Pancreas (tissue), 10 donors: Measurements from ENCODE around the gene MREG. TPM values are rescaled to one million over a fixed set of nuclear protein-coding genes. Genes with fewer than 3 reads are reported as not detected.

Experiments
- ATAC-seq, 4 donors: fragments of 200-7000 bp; cut with Tn5 transposase; one replicate each; pipeline versions ENCODE4 v1.8.0 to v1.9.1; 2020; ENCODE audit warnings: mild to moderate bottlenecking in 4 of 4, moderate library complexity in 4 of 4
- DNase-seq, 6 donors: peaks; one replicate each; pipeline ENCODE4 v3.0.0-alpha.2; 2020
- FAIRE-seq: peaks from 2 replicates; lab custom pipeline; 2012; peaks lifted over from hg19 to GRCh38; lab: Jason Lieb, UNC
- H3K27ac ChIP-seq, 4 donors: fragments of 200-600 bp; sonication (generic); 1 replicate in 3 of 4; 2 replicates in 1 of 4; pipeline versions ENCODE4 v1.5.0 to v1.8.0; 2020
- H3K27me3 ChIP-seq, 4 donors: fragments of 200-600 bp; one replicate each; pipeline ENCODE4 v1.8.0; 2021
- H3K36me3 ChIP-seq, 3 donors: fragments of 200-600 bp; sonication (generic) in 1 of 3; one replicate each; pipeline versions ENCODE4 v1.5.0 to v1.8.0; 2020 to 2021
- H3K4me1 ChIP-seq, 3 donors: fragments of 200-600 bp; one replicate each; pipeline ENCODE4 v1.8.0; 2021
- H3K4me3 ChIP-seq, 4 donors: fragments of 200-600 bp; sonication (generic) in 2 of 4; one replicate each; pipeline versions ENCODE4 v1.5.0 to v1.8.0; 2020 to 2021
- H3K9me3 ChIP-seq, 4 donors: fragments of 200-600 bp; one replicate each; pipeline ENCODE4 v1.8.0; 2021
- WGBS, 2 donors: extraction: QIAGEN DNeasy Blood & Tissue Kit; methylation state at CpG; one replicate each; pipeline ENCODE4 v1.1.7; 2013; 5-methylcytosine and 5-hydroxymethylcytosine counted together
- intact Hi-C, 3 donors: fragments of 100-400 bp; cut with DNase I; formaldehyde crosslinking; loops; one replicate each; pipeline versions ENCODE4 v1.11.1 to v1.14.2; 2022
- polyA plus RNA-seq, 2 donors: library from polyadenylated mRNA; stranded (reverse); fragments of 200-250 nt; gene quantifications; one replicate each; pipeline ENCODE4 v1.2.3, GENCODE V29; 2013
- total RNA-seq, 6 donors: library from RNA; stranded (reverse); fragmentation: NEBNext Ultra II Directional in 4 of 6; extraction: Animal tissue kit (Norgen Biotek cat#: 25700) in 4 of 6; gene quantifications; one replicate each; pipeline versions ENCODE4 v1.2.1 to v1.2.4, GENCODE V29; 2021 to 2023
- TF ChIP-seq, protein P1 (sequence below), 4 donors: fragments of 200-600 bp; sonication (generic) in 3 of 4; IDR thresholded peaks; one replicate each; pipeline versions ENCODE4 v1.5.0 to v1.8.0; 2021; ENCODE audit warnings: antibody characterized with exemption in 4 of 4
- donor health status: healthy with polysubstance abuse.
- donor health status: DM: no; HTN: no; CAD: no; lungs with moderate emphysema.
- donor health status: DM: no; HTN: no; CAD: no.
- donor health status: control.
- donor health status: control.
- donor health status: Bipolar disorder and iron deficiency.
- donor health status: DM: yes; HTN: yes; CAD: no.
- donor health status: DM: no; HTN: no; CAD: no.
- donor health status: DM: no; HTN: no; CAD: no.
- donor health status: DM: yes; HTN: yes; CAD: no.

The MREG gene
- total and polyA plus RNA-seq, 8 donors = 1.2 to 4.8 (median 2.3) TPM

DNA sequence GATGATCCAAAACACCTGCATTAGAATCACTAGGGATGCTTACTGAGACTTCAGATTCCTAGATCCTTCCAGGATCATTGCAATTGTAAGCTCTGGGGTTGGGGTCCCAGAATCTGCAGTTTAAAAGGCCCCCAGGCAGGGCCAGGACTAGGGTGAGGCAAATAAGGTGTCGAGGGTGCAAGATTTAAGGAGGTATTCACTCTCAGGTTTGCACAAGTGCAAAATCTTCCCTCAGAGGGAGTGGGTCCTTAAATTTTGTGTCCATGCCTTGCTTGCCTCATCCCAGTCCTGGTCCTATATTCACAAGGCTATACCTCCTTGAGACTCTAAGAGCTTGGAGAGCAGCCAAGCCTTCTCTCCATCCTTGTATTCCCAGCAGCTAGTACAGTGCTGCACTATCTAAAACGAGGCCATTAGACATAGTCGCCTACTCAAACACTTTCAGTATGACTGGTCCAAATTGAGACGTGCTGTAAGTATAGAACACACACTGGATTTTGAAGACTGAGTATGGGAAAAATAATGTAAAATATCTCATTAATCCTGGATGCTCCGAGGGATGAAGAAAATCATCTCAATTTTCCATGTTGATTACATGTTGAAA, 31.6 kb upstream of the MREG start:
- no peaks in the 10 kb centered on the region for H3K4me1 ChIP-seq
- no peaks in the 10 kb centered on the region for H3K9me3 ChIP-seq
- FAIRE-seq (no peak), ATAC-seq (no peak), DNase-seq (no peak)
- H3K27me3 ChIP-seq = no peaks in the 10 kb centered on the region
- TF ChIP-seq, protein P1, sequence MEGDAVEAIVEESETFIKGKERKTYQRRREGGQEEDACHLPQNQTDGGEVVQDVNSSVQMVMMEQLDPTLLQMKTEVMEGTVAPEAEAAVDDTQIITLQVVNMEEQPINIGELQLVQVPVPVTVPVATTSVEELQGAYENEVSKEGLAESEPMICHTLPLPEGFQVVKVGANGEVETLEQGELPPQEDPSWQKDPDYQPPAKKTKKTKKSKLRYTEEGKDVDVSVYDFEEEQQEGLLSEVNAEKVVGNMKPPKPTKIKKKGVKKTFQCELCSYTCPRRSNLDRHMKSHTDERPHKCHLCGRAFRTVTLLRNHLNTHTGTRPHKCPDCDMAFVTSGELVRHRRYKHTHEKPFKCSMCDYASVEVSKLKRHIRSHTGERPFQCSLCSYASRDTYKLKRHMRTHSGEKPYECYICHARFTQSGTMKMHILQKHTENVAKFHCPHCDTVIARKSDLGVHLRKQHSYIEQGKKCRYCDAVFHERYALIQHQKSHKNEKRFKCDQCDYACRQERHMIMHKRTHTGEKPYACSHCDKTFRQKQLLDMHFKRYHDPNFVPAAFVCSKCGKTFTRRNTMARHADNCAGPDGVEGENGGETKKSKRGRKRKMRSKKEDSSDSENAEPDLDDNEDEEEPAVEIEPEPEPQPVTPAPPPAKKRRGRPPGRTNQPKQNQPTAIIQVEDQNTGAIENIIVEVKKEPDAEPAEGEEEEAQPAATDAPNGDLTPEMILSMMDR (IDR thresholded peaks at IDR 0.05) = no peak
- no peak overlapping the region for H3K4me3 ChIP-seq
- H3K36me3 ChIP-seq = peaks cover 0 to 6% (median 0%) of the 10 kb centered on the region in 3 donors
- 70 to 72% methylated on average over 5 of the region's 5 CpGs for WGBS, 2 donors
- intact Hi-C loops = no loop called here
- no peak overlapping the region for H3K27ac ChIP-seq

GRCh38 chr2:216043949-216044348, 30.6 kb upstream of the MREG start:
- Histone ChIP-seq H3K27ac (no peak overlapping the region), H3K9me3 (no peaks in the 10 kb centered on the region), H3K27me3 (no peaks in the 10 kb centered on the region), H3K4me3 (no peak overlapping the region), H3K4me1 (no peaks in the 10 kb centered on the region), H3K36me3 (peaks cover 0 to 6% (median 0%) of the 10 kb centered on the region in 3 donors)
- intact Hi-C loops = no loop called here
- TF ChIP-seq, protein P1 (IDR thresholded peaks at IDR 0.05) = no peak
- ATAC-seq (no peak), FAIRE-seq (no peak), DNase-seq (no peak)
- 91 to 97% methylated on average over 5 of the region's 5 CpGs for WGBS, 2 donors

GRCh38 chr2:216041438-216041837, 28.1 kb upstream of the MREG start:
- no peak overlapping the region for H3K27ac ChIP-seq
- H3K36me3 ChIP-seq = no peaks in the 10 kb centered on the region
- WGBS, 2 donors = 86 to 89% methylated on average over 2 of the region's 2 CpGs
- TF ChIP-seq, protein P1 (IDR thresholded peaks at IDR 0.05) = no peak
- DNase-seq (no peak), ATAC-seq (no peak), FAIRE-seq (no peak)
- no peaks in the 10 kb centered on the region for H3K4me1 ChIP-seq
- intact Hi-C loops = no loop called here
- H3K27me3 ChIP-seq = no peaks in the 10 kb centered on the region
- H3K9me3 ChIP-seq = no peaks in the 10 kb centered on the region
- H3K4me3 ChIP-seq = no peak overlapping the region

DNA sequence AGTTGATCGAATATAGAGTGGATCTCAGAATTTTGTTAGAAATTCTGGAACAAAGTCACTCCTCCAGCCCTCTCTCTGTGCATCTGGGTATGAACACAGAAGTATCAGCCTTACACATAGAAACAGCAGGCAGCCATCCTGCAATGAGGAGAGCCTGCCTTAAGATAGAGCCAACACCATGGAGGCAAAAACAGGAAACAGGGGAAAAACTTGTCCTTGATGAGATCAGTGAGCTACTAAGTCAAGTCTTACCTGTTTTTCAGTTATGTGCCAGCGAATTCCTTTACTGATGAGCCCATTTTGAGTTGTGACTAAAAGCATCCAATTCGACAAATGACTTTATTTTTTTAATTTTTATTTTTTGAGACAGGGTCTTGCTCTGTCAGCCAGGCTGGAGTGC, 26.6 kb upstream of the MREG start:
- 80 to 90% methylated on average over 3 of the region's 3 CpGs for WGBS, 2 donors
- intact Hi-C loops = no loop called here
- FAIRE-seq = no peak

GRCh38 chr2:216034065-216034464, 20.7 kb upstream of the MREG start:
- Histone ChIP-seq H3K4me1 (no peaks in the 10 kb centered on the region), H3K27ac (no peak overlapping the region), H3K27me3 (no peaks in the 10 kb centered on the region), H3K4me3 (no peak overlapping the region), H3K9me3 (no peaks in the 10 kb centered on the region), H3K36me3 (no peaks in the 10 kb centered on the region)
- DNase-seq = peak; percentile 27 to 84 (median 60)
- peak; percentile 66 to 93 (median 88) for ATAC-seq
- no peak for FAIRE-seq
- TF ChIP-seq, protein P1 (IDR thresholded peaks at IDR 0.05) = peak; percentile 90 to 97 (median 92)
- intact Hi-C loops = no loop called here
- 53 to 65% methylated on average over 1 of the region's 1 CpG for WGBS, 2 donors

More for the DNA sequence above, 26.6 kb upstream of the MREG start:
- H3K9me3 ChIP-seq = no peaks in the 10 kb centered on the region
- DNase-seq (no peak), ATAC-seq (no peak)
- H3K4me1 ChIP-seq = no peaks in the 10 kb centered on the region
- no peak overlapping the region for H3K4me3 ChIP-seq
- no peaks in the 10 kb centered on the region for H3K27me3 ChIP-seq
- no peak overlapping the region for H3K27ac ChIP-seq
- TF ChIP-seq, protein P1 (IDR thresholded peaks at IDR 0.05) = no peak
- H3K36me3 ChIP-seq = no peaks in the 10 kb centered on the region
